ENCODE results near the gene HNRNPM. TPM values are rescaled to one million over a fixed set of nuclear protein-coding genes. Genes with fewer than 3 reads are reported as not detected.

The HNRNPM gene
- total RNA-seq, 3 donors from 2014 or later (not counting 1 experiment from before 2014, with no cell fraction given), result 272 to 300 (median 299) TPM

GRCh38 chr19:8482696-8483095, 37.9 kb downstream of the HNRNPM start:
- TF ChIP-seq, protein P1, sequence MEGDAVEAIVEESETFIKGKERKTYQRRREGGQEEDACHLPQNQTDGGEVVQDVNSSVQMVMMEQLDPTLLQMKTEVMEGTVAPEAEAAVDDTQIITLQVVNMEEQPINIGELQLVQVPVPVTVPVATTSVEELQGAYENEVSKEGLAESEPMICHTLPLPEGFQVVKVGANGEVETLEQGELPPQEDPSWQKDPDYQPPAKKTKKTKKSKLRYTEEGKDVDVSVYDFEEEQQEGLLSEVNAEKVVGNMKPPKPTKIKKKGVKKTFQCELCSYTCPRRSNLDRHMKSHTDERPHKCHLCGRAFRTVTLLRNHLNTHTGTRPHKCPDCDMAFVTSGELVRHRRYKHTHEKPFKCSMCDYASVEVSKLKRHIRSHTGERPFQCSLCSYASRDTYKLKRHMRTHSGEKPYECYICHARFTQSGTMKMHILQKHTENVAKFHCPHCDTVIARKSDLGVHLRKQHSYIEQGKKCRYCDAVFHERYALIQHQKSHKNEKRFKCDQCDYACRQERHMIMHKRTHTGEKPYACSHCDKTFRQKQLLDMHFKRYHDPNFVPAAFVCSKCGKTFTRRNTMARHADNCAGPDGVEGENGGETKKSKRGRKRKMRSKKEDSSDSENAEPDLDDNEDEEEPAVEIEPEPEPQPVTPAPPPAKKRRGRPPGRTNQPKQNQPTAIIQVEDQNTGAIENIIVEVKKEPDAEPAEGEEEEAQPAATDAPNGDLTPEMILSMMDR (IDR thresholded peaks at IDR 0.05), result no peak
- H3K4me3 ChIP-seq (ENCODE audit: low read length), result no peak overlapping the region
- H3K4me3 Mint-ChIP-seq, result no peak overlapping the region
- DNase-seq (no peak), ATAC-seq (no peak)
- no peaks in the 10 kb centered on the region for H3K36me3 Mint-ChIP-seq
- intact Hi-C loops (cut with micrococcal nuclease), result no loop called here
- no peaks in the 10 kb centered on the region for H3K27me3 Mint-ChIP-seq (ENCODE audit: low read depth in 2 of 2)
- no peaks in the 10 kb centered on the region for H3K27me3 ChIP-seq (ENCODE audit: control insufficient read depth, insufficient read depth, low read length)
- peaks cover 53% of the 10 kb centered on the region for H3K4me1 ChIP-seq (ENCODE audit: control insufficient read depth, insufficient read depth, low read length)
- H3K4me1 Mint-ChIP-seq, result peaks cover 39 to 56% of the 10 kb centered on the region in 2 donors
- H3K9me3 Mint-ChIP-seq, result no peaks in the 10 kb centered on the region
- peaks cover 43% of the 10 kb centered on the region for H3K36me3 ChIP-seq (ENCODE audit: control insufficient read depth, insufficient read depth, low read length)
- H3K27ac ChIP-seq (ENCODE audit: low read length), result no peak overlapping the region
- H3K27ac Mint-ChIP-seq, result peak overlapping the region in 1 of 2 donors; percentile 21
- no peaks in the 10 kb centered on the region for H3K9me3 ChIP-seq (ENCODE audit: control insufficient read depth, insufficient read depth, low read length)
- over 99% methylated on average over 10 of the region's 11 CpGs for WGBS (ENCODE audit: insufficient coverage)

DNA sequence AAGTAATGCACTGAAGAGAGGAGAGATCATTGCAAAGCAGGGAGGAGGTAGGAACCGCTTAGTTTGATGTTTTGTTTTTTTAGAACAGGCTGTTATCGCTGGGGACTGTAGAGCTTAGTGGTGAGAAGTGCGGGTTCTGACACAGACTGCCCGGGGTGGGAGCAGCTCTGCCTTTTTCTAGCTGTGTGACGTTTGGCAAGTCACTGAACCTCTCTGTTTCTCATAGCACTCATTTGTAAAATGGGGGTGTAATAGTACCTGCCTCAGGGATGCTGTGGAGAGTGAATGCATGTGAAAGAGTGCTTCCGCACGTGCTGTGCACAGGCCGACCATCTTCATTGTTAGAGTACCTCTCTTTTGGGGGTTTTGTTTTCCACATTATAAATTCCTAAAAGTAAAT, 38.4 kb downstream of the HNRNPM start:
- TF ChIP-seq, protein P1 (IDR thresholded peaks at IDR 0.05), result no peak
- Mint-ChIP-seq H3K4me3 (no peak overlapping the region), H3K27me3 (ENCODE audit: low read depth in 2 of 2) (no peaks in the 10 kb centered on the region), H3K27ac (peak overlapping the region in 1 of 2 donors; percentile 21), H3K36me3 (no peaks in the 10 kb centered on the region), H3K4me1 (peaks cover 39 to 56% of the 10 kb centered on the region in 2 donors), H3K9me3 (no peaks in the 10 kb centered on the region)
- DNase-seq (no peak), ATAC-seq (no peak)
- 84% methylated on average over 5 of the region's 8 CpGs for WGBS (ENCODE audit: insufficient coverage)
- Histone ChIP-seq H3K9me3 (ENCODE audit: control insufficient read depth, insufficient read depth, low read length) (no peaks in the 10 kb centered on the region), H3K4me1 (ENCODE audit: control insufficient read depth, insufficient read depth, low read length) (peaks cover 54% of the 10 kb centered on the region), H3K27me3 (ENCODE audit: control insufficient read depth, insufficient read depth, low read length) (no peaks in the 10 kb centered on the region), H3K4me3 (ENCODE audit: low read length) (no peak overlapping the region), H3K36me3 (ENCODE audit: control insufficient read depth, insufficient read depth, low read length) (peaks cover 44% of the 10 kb centered on the region), H3K27ac (ENCODE audit: low read length) (no peak overlapping the region)
- intact Hi-C loops (cut with micrococcal nuclease), result no loop called here

- 94% methylated on average over 18 of the region's 18 CpGs for WGBS (ENCODE audit: insufficient coverage)
- intact Hi-C loops (cut with micrococcal nuclease), result no loop called here
- Histone ChIP-seq H3K27me3 (ENCODE audit: control insufficient read depth, insufficient read depth, low read length) (no peaks in the 10 kb centered on the region), H3K4me1 (ENCODE audit: control insufficient read depth, insufficient read depth, low read length) (peaks cover 51% of the 10 kb centered on the region), H3K27ac (ENCODE audit: low read length) (no peak overlapping the region), H3K9me3 (ENCODE audit: control insufficient read depth, insufficient read depth, low read length) (no peaks in the 10 kb centered on the region), H3K4me3 (ENCODE audit: low read length) (no peak overlapping the region), H3K36me3 (ENCODE audit: control insufficient read depth, insufficient read depth, low read length) (peaks cover 50% of the 10 kb centered on the region)
- TF ChIP-seq, protein P1 (IDR thresholded peaks at IDR 0.05), result no peak
- no peaks in the 10 kb centered on the region for H3K36me3 Mint-ChIP-seq
- no peaks in the 10 kb centered on the region for H3K27me3 Mint-ChIP-seq (ENCODE audit: low read depth in 2 of 2)
- DNase-seq (no peak), ATAC-seq (no peak)
- no peak overlapping the region for H3K4me3 Mint-ChIP-seq
- peaks cover 39 to 54% of the 10 kb centered on the region in 2 donors for H3K4me1 Mint-ChIP-seq
- peak overlapping the region in 1 of 2 donors; percentile 14 for H3K27ac Mint-ChIP-seq
- no peaks in the 10 kb centered on the region for H3K9me3 Mint-ChIP-seq
Measured at GRCh38 chr19:8484331-8484894, 39.6 kb downstream of the HNRNPM start.

All from natural killer cell (primary cell).